Left cardiac atrium (tissue), 4 donors: ENCODE results near the gene TRPV5. TPM values are rescaled to one million over a fixed set of nuclear protein-coding genes. Genes with fewer than 3 reads are reported as not detected.

ENCODE experiments used
- ATAC-seq, 2 donors: fragments of 200-7000 bp; cut with Tn5 transposase; one replicate each; pipeline ENCODE4 v1.9.1; 2020; ENCODE audit warnings: mild to moderate bottlenecking in 2 of 2, moderate library complexity in 2 of 2
- DNase-seq: peaks from one replicate; pipeline ENCODE4 v3.0.0-alpha.2; 2020
- intact Hi-C, 2 donors: fragments of 100-400 bp; cut with DNase I; formaldehyde crosslinking; loops; one replicate each; pipeline versions ENCODE4 v1.14.1 to v1.15.1; 2022 to 2023
- total RNA-seq, 2 donors: library from RNA; stranded (reverse); fragmentation: NEBNext Ultra II Directional; extraction: Animal tissue kit (Norgen Biotek cat#: 25700); gene quantifications; one replicate each; pipeline ENCODE4 v1.2.1, GENCODE V29; 2021
- donor health status: DM: no; HTN: yes; CAD: no.
- donor health status: DM: no; HTN: yes; CAD: no; lungs with severe emphysema.
- donor health status: DM: yes; HTN: yes; CAD: no.
- donor health status: Dilated cardiomyopathy.

Gene TRPV5
- total RNA-seq, 2 donors from 2014 or later: not detected

DNA sequence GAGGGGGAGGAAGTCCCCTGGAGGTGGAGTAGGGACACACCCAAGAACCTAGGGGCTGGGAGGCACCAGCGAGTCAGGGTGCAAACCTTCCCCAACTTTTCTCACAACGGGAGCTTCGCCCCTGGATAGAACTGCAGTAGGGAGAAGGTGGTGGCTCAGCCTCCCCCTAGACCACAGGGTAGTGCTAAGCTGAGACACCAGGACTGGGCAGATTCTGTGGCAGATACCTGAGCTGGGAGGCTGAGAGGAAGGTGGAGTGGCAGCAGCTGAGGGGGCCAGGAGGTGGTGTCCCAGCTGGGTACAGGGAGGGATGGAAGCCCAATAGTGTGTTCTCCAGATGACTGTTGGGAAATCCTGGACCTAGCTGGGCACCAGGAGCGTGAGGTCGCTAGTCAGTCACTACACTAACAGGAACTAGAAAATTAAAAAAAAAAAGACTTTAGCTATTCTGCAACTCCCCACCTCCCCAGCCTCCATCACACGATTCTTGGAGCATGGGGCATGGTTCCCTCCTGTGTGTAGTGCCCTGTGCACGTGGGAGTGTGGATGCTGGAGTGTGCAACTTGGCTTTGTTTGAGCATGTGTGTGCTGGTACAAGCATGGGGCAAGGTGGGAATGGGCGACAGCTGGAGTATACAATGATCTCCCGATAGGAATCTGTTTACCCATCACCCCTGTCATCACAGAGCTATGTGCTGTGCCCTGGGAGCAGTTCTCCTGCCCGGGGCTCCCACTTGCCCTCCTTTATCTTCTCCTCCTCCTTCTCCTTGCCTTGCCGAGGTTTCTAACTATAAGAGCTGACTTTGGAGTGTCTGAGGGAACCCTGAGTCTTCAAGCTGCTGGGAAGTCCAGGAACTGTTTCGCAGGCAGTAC lies 39.2 kb downstream of the TRPV5 start:
- ATAC-seq (no peak), DNase-seq (no peak)
- intact Hi-C loops: no loop called here

DNA sequence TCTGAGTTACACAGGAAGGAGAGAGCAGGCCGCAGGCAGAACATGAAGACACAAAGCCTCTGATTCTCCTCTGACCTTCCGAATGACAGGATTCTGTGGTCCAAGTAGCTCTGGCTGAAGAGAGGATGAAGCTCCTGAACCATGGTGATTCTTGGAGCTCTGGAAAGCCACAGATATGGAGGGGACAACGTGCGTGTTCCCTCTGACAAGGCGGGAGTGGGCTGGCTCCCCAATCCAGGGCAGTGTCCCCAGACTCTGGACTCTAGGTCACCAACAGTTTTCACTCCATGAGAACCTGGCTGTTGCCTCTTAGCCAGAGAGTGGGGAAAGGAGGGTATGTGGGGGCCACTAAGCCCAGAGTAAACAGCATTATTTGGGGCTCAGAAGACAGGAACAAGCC lies 40.6 kb downstream of the TRPV5 start:
- intact Hi-C loops: no loop called here
- no peak for ATAC-seq
- no peak for DNase-seq

DNA sequence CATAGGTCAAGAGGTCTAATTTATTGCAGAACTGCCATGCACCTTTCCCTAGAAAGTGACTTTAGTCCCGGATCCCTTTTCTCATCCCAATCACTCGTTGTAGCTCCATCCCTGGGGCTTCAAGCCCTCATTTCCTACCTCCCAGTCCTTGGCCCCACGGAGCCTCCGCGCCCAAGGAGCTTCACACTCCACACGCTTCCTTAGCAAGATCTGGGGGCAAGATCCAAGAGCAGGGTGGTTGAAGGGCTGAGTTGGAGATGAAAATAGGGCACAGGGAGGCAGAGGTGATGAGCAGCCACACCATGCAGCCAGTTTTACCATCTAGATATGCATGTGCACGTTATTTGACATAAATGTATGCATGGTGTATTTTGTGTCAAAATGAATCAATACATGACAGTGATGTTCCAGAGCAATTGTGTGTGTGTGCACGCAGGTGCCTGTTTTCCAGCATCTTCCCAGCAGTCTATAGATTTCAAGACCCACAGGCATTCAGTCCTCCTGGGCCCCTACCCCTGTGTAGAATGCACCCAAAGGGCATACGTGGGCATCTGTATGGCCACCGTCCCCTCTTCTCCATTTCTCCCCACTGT lies 42.0 kb downstream of the TRPV5 start:
- intact Hi-C loops: no loop called here
- ATAC-seq (no peak), DNase-seq (no peak)

DNA sequence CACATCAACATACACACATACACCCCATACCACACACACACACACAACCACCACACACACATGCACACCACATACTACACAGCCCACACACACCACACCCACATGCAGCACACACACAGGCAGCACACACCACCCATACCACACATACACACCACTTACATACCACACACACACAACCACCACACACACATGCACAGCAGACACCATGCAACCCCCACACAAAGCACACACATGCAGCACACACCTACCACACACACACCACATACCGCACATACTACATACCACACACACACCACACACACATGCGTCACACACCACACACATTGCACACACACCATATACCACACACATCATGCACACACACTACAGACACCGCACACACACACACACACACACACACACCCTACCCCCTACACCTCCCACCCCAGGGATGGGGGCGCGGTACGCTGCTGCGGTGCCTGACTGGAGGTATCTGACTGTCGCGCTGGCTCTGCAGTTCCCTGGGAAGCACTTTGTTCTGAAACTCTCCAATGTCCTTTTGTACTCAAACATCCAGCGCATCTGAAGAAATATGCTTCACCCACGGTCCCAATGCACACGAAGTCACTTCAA lies 42.6 kb downstream of the TRPV5 start:
- DNase-seq (no peak), ATAC-seq (no peak)
- intact Hi-C loops: no loop called here

DNA sequence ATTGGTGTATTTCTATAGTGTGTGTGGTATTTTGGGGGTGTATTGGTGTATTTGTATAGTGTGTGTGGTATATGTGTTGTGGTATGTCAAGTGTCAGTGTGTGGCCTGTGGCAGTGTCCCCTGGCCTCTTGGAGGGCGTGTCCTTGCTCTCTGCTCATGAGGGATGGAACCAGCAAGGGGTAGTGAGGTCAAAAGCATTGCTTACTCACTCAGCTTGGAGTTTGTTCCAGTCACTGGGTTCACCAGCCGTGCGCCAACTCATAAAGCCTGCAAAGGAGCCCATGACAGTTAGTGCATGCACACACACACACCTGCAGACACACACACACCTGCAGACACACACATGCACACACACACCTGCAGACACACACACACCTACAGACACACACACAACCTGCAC lies 43.7 kb downstream of the TRPV5 start:
- no peak for DNase-seq
- ATAC-seq: no peak
- intact Hi-C loops: loop anchor here in 1 of 2 donors (10.0 kb wide), 1 partner anchor 115 kb away; no protein-coding TSS in a partner anchor

DNA sequence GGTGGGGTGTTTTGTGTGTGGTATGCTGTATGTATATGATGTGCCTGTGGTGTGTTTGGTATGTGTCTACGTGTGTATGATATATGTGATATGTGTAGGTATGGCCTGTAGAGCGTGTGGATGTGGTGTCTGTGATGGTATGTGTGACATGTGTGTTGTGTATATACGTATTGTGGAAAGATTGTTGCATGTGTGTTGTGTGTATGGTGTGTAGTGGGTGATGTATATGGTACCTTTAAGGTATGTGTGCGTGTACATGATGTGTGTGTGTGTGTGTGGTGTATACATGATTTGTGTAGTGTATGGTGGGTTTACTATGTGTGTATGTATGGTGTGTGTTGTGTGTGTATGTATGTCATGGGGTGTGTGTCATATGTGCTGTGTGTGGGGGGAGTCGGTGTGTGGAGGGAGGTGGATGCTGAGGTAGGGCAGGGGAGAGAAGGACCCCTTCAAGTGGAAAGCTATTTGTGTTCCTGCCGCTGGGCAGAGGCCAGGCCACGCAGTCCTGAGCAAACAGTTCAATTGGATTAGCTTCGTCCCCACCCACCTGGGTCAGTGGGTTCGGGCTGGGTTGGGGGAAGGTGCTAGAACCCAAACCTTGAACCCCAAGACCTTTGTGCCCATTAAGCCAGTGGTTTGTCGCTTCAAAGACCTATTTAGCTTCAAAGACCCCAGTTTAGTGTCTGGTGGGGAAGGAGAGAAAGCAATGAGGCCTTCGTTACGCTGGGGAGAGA lies 46.1 kb downstream of the TRPV5 start:
- intact Hi-C loops: loop anchor here in 1 of 2 donors (10.0 kb wide), 1 partner anchor 117 kb away; no protein-coding TSS in a partner anchor
- DNase-seq: no peak

DNA sequence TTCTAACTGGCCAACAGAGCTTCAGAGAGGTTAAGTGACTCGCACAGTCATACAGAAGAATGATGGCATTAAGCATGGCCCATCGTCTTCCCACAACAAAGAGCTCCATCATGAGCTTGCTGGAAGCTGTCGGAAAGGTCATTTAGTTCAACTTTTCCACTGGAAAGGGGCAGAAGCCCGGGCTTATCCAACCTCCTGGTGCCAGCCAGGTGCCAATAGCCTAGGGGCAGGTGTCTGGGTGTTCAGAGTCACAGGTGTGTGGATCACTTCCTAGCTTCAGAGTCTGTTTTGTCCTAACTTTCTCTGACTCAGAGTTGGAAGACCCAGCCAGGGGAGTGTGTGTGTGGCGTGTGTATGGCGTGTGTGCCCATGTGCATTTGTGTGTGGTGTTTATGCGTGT lies 46.7 kb downstream of the TRPV5 start:
- ATAC-seq (no peak), DNase-seq (no peak)
- intact Hi-C loops: loop anchor here in 1 of 2 donors (10.0 kb wide), 1 partner anchor 118 kb away; no protein-coding TSS in a partner anchor

More for the DNA sequence above, 46.1 kb downstream of the TRPV5 start:
- no peak for ATAC-seq

DNA sequence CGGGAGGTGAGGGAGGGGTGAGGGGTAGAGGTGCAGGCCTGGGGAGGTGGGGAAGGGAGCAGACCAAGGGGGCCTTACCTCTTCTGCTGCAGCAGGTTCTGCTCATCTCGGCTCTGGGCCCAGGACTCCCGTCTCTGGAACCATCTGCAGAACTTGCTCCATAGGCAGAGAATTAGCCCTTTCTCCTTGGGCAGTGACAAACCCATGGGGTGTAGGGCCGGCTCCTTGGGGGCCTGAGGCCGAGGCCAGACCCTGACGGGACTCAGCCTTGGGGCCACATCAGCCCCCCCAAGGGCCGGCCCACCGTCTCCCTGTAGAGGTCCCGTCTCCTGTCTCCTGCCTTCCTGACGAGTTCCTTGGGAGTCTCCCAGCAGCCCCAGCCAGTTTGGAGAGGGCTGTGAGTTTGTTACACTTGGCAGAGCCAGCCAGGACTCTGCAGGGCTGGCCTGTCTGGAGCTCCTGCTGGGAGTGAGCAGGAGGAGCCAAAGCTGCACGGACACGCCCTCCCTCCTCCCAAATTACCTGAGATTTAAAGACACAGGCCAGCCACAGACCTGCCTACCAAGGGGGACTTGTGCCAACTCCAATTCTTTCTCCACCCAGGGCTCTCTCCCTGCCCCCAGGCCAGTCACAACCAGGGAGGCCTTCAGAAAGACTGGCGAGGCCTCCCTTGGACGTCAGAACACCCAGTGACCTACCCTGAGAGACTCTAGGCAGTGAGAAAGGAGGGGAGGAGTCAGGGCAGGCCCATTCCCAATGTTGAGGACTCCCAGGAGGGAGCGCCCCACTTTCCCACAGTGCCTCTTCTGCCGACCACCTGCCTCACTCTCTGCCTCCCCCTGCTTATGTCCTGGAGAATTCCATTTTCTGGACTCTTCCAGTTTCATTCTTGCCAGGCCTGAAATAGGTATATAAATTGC lies 48.0 kb downstream of the TRPV5 start, which contains the start of gene TRPV6:
TRPV6 (minus strand) TSS at position 435 of the 920 bp plus-strand sequence.
- DNase-seq (no peak), ATAC-seq (peak; percentile 56 to 87)
- intact Hi-C loops: loop anchor here in 1 of 2 donors (10.0 kb wide), 1 partner anchor 119 kb away; no protein-coding TSS in a partner anchor

DNA sequence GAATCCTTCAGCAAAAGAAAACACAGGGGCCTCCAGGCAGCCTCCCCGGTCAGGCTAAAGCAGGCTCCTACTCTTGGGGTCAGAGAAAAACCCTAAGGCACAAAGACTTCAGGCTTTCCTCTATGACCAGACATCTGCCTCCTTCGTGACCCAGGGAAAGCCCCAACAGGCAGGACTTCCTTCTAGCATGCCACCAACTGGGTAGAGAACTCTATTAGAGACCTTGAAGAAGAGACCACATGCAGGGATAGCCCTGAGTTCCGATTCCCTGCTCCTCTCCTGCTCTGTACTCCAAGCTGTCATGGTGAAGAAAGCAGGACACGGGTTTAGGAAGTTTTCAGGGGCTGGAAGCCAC lies 49.3 kb downstream of the TRPV5 start:
- intact Hi-C loops: loop anchor here in 1 of 2 donors (10.0 kb wide), 1 partner anchor 121 kb away; no protein-coding TSS in a partner anchor
- DNase-seq: no peak
- ATAC-seq: no peak

DNA sequence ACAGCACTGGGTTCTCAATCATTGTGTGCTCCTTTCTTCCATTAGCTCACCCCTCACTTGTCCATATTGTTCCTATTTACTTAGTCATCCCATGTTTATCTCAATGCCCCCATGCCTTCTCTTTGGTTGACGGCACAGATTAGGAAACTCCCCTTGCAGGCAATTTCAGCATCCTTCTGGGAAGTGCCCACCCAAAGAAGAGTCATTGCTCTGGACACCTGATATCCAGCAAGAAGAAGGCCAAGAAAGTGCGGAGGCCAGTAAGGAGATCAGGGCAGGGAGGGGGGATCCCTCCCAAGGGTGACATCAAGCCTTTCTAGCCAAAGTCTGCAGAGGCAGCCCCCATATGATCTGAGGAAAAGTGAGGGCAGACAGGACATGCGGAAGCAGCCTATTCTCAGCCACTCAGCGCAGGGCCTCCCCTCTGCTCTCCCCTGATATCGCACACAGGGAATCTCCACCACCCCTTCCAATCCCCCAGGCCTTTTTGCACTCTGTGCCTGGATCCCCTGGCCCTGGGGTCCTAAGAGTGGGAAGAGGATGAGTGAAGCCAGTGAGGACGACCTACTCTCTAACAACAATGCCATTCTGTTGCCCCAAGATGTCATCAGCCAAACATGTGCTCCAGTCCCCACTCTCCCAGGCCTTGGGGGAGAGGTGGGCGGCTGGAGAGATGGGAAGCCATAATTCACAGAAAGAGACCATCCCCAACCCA lies 49.8 kb downstream of the TRPV5 start:
- ATAC-seq (no peak), DNase-seq (no peak)
- intact Hi-C loops: loop anchor here in 1 of 2 donors (10.0 kb wide), 1 partner anchor 121 kb away; no protein-coding TSS in a partner anchor

DNA sequence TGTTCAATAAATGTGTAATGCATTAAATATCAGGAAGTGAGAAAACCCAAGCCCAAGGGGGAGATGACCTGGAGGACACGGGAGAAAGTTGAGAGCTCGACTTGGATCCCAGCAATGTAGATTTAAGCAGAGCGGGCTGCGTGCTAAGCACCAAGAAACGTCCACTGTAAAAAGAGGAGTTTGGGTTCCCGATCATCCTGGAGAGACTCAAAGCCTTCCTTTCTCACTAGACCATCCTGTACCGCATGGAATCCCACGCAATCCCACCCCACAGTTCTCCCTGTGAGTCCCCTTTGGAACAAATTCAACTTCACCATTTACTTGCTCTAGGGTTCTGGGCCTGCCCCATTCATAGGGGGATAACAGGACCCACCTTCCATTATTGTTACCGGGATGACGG lies 50.4 kb downstream of the TRPV5 start:
- DNase-seq (no peak), ATAC-seq (no peak)
- intact Hi-C loops: loop anchor here in 1 of 2 donors (10.0 kb wide), 1 partner anchor 122 kb away; no protein-coding TSS in a partner anchor

DNA sequence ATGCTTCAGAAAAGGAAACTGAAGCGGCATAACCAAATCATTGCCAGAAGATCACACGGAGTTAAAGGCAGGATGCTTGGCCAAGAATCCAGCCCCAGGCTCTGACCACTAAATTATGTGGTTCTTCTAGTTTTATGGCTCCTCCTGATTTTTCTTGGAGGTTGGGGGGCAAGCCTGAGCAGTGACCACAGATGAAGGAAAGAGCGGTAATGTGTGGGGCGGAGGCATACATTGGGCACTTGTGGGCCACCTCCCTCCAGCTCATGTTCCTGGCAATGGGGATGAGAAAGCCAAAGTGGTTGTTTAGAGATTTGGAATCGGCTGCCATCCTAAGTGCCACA lies 51.2 kb downstream of the TRPV5 start:
- ATAC-seq (no peak), DNase-seq (no peak)
- intact Hi-C loops: loop anchor here in 1 of 2 donors (10.0 kb wide), 1 partner anchor 122 kb away; no protein-coding TSS in a partner anchor

DNA sequence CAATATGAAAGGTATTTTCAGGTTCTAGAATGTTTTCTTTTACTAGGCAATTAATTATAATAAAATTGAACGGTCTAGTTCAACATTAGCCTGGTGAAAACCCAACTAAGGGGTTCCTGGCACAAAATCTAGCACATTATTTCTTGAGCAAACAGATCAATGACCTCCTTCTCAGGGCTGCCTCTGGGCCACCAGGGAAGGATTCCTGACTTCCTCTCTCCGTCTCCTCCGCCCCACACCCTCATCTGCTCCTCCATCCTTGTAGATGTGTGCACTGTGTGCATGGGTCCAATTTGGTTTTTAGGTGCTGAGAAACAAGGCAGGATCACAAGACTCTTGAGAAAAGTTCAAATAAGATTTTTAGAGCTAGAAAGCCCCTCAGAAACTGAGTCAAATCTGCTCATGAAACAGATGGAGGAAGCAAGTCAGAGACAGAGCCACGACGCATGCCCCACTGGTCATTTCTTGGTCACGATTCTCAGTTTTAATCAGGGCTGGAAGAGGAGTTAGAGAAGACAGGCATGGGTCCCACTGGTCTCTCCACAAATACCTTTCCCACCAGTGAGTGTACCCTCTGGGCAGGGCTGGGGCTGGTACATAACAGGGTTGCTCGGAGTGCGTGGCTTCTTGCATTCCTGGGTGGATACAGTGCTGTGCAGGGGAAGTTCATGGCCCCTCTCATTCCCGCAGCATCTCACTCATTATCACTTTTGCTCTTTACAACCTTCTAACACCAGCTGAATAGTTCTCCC lies 51.8 kb downstream of the TRPV5 start:
- DNase-seq (no peak), ATAC-seq (no peak)

DNA sequence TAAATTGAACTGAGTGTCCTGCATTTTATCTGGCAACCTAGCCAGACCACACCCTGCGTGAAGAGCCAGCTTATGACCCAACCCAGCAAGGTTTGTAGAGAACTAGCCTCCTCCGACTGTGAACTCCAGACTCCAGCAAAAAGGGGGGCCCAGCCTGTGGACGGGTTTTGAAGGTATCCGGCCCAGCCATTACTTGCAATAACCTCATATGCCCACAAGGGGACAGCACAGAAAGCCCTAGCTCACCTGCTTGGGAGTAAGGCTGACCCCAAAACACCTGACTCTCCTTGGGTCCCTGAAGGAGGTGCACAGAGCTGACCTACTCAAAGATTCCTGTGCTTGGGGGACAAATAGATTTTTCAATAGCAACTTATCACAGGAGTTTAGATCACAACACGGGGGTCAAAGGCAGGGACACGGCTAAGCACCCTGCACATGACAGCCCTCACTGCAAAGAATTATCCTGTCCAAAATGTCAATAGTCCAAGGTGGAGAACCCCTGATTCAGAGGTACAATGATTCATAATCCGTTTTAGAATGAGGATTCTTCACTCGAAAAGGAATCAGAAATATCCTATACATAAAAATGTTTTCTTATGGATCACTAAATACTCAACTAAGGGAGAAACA lies 52.6 kb downstream of the TRPV5 start:
- intact Hi-C loops: loop anchor here in 1 of 2 donors (10.0 kb wide), 1 partner anchor 124 kb away; no protein-coding TSS in a partner anchor
- DNase-seq: no peak
- peak in 1 of 2 donors; percentile 33 for ATAC-seq

More for the DNA sequence above, 51.8 kb downstream of the TRPV5 start:
- intact Hi-C loops: loop anchor here in 1 of 2 donors (10.0 kb wide), 1 partner anchor 123 kb away; no protein-coding TSS in a partner anchor

DNA sequence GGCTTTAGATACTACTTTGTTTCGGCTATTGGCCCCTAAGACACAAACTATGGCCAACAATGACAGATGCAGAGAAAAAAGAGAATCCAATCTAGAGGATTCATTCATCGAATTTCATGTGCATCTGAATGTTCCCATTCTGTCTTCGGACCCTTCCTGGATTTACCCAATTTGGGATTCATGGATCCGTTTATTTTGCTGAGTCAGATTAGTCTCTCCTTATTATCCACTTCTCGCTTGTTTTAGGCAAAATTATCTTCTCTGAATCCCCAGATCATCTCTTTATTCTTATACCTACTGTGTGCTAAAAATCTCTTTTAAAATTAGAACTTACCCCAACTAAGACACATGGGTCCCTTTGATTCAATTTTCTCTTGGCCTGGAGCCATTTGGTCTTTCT lies 54.5 kb downstream of the TRPV5 start:
- DNase-seq (no peak), ATAC-seq (no peak)
- intact Hi-C loops: no loop called here

DNA sequence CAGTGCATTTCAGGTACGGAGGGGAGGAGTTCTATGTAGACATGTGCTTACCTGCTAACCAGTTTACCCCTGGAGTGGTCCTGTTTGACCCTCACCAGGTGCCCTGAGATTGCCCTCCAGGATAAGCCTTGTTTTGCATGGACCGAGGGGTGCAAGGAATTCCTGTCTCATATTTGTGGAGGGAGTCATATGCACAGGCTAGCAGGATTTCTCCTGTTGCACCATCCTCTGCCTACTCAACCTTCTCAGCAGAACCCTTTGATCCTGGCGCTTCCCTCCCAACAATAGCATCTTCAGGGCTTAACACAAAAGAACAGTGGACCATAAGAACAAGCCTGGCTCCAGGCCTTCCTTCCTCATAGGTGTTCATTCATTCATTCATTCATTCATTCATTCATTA lies 55.2 kb downstream of the TRPV5 start:
- ATAC-seq: no peak
- no peak for DNase-seq
- intact Hi-C loops: no loop called here
